CD4-positive, alpha-beta T cell (primary cell): ENCODE measurements around the gene MSRB3. TPM values are rescaled to one million over a fixed set of nuclear protein-coding genes. Genes with fewer than 3 reads are reported as not detected.

Source experiments
- ATAC-seq: fragments of 200-7000 bp; cut with Tn5 transposase; one replicate; pipeline ENCODE4 v1.10.0; 2022; ENCODE audit warnings: mild to moderate bottlenecking; ENCODE audit not compliant: poor library complexity
- CTCF ChIA-PET: fragments of 350-600 bp; sonication (Branson Sonifier 250); formaldehyde crosslinking; loops from one replicate; lab custom pipeline; 2021; ENCODE audit warnings: antibody characterized with exemption, inconsistent platforms; lab: Charles Lee
- POLR2A ChIA-PET: fragments of 350-600 bp; sonication (Branson Sonifier 250); formaldehyde crosslinking; loops from one replicate; lab custom pipeline; 2021; ENCODE audit warnings: antibody characterized with exemption, inconsistent platforms; lab: Charles Lee
- DNase-seq, 14 experiments: peaks; one replicate each; pipeline ENCODE4 v3.0.0-alpha.2; 2013 to 2020; ENCODE audit warnings: mixed read lengths in 2 of 14
- H3K27ac ChIP-seq, 2 donors: one replicate each; pipeline versions ENCODE4 v1.5.1 to v1.7.0; 2013; ENCODE audit warnings: low read length in 2 of 2, low read depth in 1 of 2, mild to moderate bottlenecking in 1 of 2
- H3K27me3 ChIP-seq, 2 experiments: 1 replicate in 1 of 2; 2 replicates in 1 of 2; pipeline versions ENCODE4 v1.6.1 to v1.7.0; 2013; ENCODE audit warnings: low read length in 2 of 2, control low read depth in 1 of 2, mild to moderate bottlenecking in 1 of 2, moderate library complexity in 1 of 2; ENCODE audit not compliant: insufficient read depth in 2 of 2, control insufficient read depth in 1 of 2
- H3K36me3 ChIP-seq: one replicate; pipeline ENCODE4 v1.6.1; 2013; ENCODE audit warnings: low read length, control low read depth; ENCODE audit not compliant: insufficient read depth
- H3K4me1 ChIP-seq: one replicate; pipeline ENCODE4 v1.6.1; 2013; ENCODE audit warnings: low read length, control low read depth; ENCODE audit not compliant: insufficient read depth
- H3K4me3 ChIP-seq: one replicate; pipeline ENCODE4 v1.5.1; 2013; ENCODE audit warnings: mild to moderate bottlenecking, low read length, moderate library complexity
- H3K9me3 ChIP-seq, 2 experiments: 1 replicate in 1 of 2; 2 replicates in 1 of 2; pipeline versions ENCODE4 v1.6.1 to v1.7.0; 2013; ENCODE audit warnings: low read length in 2 of 2, mild to moderate bottlenecking in 2 of 2, control low read depth in 1 of 2, moderate library complexity in 1 of 2; ENCODE audit not compliant: control insufficient read depth in 1 of 2, insufficient read depth in 1 of 2
- H3K27ac Mint-ChIP-seq: one replicate; pipeline ENCODE4 v1.8.0; 2020; ENCODE audit warnings: mixed read lengths
- H3K27me3 Mint-ChIP-seq: one replicate; pipeline ENCODE4 v1.8.0; 2021; ENCODE audit warnings: mixed read lengths
- H3K36me3 Mint-ChIP-seq: one replicate; pipeline ENCODE4 v1.8.0; 2021; ENCODE audit warnings: low read depth, mixed read lengths
- H3K4me1 Mint-ChIP-seq: one replicate; pipeline ENCODE4 v1.8.0; 2021; ENCODE audit warnings: low read depth, mixed read lengths
- H3K4me3 Mint-ChIP-seq: one replicate; pipeline ENCODE4 v1.8.0; 2020; ENCODE audit warnings: mild to moderate bottlenecking, mixed read lengths
- H3K9me3 Mint-ChIP-seq: one replicate; pipeline ENCODE4 v1.8.0; 2020; ENCODE audit warnings: mixed read lengths
- CTCF ChIP-seq: fragments of 200-600 bp; IDR thresholded peaks from one replicate; pipeline ENCODE4 v1.8.0; 2022; ENCODE audit warnings: antibody characterized with exemption, mild to moderate bottlenecking
- intact Hi-C, 2 experiments: fragments of 100-400 bp; cut with DNase I in 1 of 2; cut with micrococcal nuclease in 1 of 2; formaldehyde crosslinking; loops; one replicate each; pipeline versions ENCODE4 v1.15.1 to v1.9.0; 2023 to 2025; cut with DNase I, micrococcal nuclease
- total RNA-seq, 174 experiments: library from RNA in 2 of 174; stranded (reverse) in 2 of 174; gene quantifications; one replicate each; pipeline ENCODE4 v1.2.3 and lab custom pipeline; 2021 to 2026

Gene MSRB3
- total RNA-seq, 2 experiments from 2014 or later: 0.17 TPM; not detected in 1

- Histone ChIP-seq H3K27ac (no peak overlapping the region), H3K27me3 (no peaks in the 10 kb centered on the region), H3K36me3 (no peaks in the 10 kb centered on the region), H3K4me3 (no peak overlapping the region), H3K4me1 (no peaks in the 10 kb centered on the region), H3K9me3 (no peaks in the 10 kb centered on the region)
- ATAC-seq (no peak), DNase-seq (no peak)
- Mint-ChIP-seq H3K4me3 (no peak overlapping the region), H3K9me3 (no peaks in the 10 kb centered on the region), H3K27me3 (no peaks in the 10 kb centered on the region), H3K27ac (no peak overlapping the region), H3K4me1 (no peaks in the 10 kb centered on the region), H3K36me3 (no peaks in the 10 kb centered on the region)
- TF ChIP-seq CTCF: no peak
- POLR2A ChIA-PET: no interaction called here
- CTCF ChIA-PET: no interaction called here
- intact Hi-C loops: no loop called here
Measured at GRCh38 chr12:65364046-65364445, 85.6 kb downstream of the MSRB3 start.

GRCh38 chr12:65367396-65367795 lies 88.9 kb downstream of the MSRB3 start:
- TF ChIP-seq CTCF: no peak
- DNase-seq (no peak), ATAC-seq (no peak)
- no peak overlapping the region for H3K27ac ChIP-seq
- Mint-ChIP-seq H3K4me3 (no peak overlapping the region), H3K36me3 (no peaks in the 10 kb centered on the region), H3K9me3 (no peaks in the 10 kb centered on the region), H3K27ac (no peak overlapping the region), H3K4me1 (no peaks in the 10 kb centered on the region), H3K27me3 (no peaks in the 10 kb centered on the region)
- ChIA-PET POLR2A (no interaction called here), CTCF (no interaction called here)
- no peak overlapping the region for H3K4me3 ChIP-seq
- H3K9me3 ChIP-seq: no peaks in the 10 kb centered on the region
- no peaks in the 10 kb centered on the region for H3K27me3 ChIP-seq
- intact Hi-C loops: no loop called here
- no peaks in the 10 kb centered on the region for H3K36me3 ChIP-seq
- H3K4me1 ChIP-seq: no peaks in the 10 kb centered on the region

GRCh38 chr12:65368055-65368454 lies 89.6 kb downstream of the MSRB3 start:
- Histone ChIP-seq H3K9me3 (no peaks in the 10 kb centered on the region), H3K36me3 (no peaks in the 10 kb centered on the region), H3K27ac (no peak overlapping the region), H3K27me3 (no peaks in the 10 kb centered on the region), H3K4me1 (no peaks in the 10 kb centered on the region), H3K4me3 (no peak overlapping the region)
- Mint-ChIP-seq H3K27me3 (no peaks in the 10 kb centered on the region), H3K4me1 (no peaks in the 10 kb centered on the region), H3K27ac (no peak overlapping the region), H3K9me3 (no peaks in the 10 kb centered on the region), H3K4me3 (no peak overlapping the region), H3K36me3 (no peaks in the 10 kb centered on the region)
- no peak for TF ChIP-seq CTCF
- DNase-seq (no peak), ATAC-seq (no peak)
- POLR2A ChIA-PET: no interaction called here
- CTCF ChIA-PET: interaction anchor here (1.1 kb wide), 1 partner anchor 16 kb away, joined by 3 read pairs; no protein-coding TSS in a partner anchor
- intact Hi-C loops: no loop called here
